A549 treated with Mapracorat at 1 μM for 4 hours (cell line): ENCODE measurements around the gene HTR3C. TPM values are rescaled to one million over a fixed set of nuclear protein-coding genes. Genes with fewer than 3 reads are reported as not detected.

Source experiments
- total RNA-seq: library from RNA; stranded (reverse); fragments of 200-300 nt; extraction: Qiagen RNA extraction; gene quantifications from 5 replicates; pipeline ENCODE4 v1.2.3, GENCODE V29; 2022

Gene HTR3C, protein sequence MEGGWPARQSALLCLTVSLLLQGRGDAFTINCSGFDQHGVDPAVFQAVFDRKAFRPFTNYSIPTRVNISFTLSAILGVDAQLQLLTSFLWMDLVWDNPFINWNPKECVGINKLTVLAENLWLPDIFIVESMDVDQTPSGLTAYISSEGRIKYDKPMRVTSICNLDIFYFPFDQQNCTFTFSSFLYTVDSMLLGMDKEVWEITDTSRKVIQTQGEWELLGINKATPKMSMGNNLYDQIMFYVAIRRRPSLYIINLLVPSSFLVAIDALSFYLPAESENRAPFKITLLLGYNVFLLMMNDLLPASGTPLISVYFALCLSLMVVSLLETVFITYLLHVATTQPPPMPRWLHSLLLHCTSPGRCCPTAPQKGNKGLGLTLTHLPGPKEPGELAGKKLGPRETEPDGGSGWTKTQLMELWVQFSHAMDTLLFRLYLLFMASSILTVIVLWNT
- not detected in 5 replicates for total RNA-seq

DNA sequence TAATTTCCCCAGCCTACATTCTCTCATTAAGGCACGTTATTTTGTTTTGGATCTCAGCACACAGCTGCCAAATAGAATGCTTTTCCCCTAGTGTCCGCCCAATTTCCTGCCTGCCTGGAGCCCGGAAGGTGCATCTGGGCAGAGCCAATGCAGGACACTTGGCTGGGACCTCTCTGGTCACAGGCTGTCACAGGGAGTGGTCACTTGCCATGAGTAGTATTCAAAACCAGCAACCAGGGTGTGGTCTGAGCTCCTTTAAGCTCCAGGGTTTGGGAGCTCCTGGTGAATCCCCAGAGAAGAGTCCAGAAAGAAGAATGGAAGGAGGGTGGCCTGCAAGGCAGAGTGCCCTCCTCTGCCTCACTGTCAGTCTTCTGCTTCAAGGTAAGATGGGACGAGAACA, at the start of gene HTR3C:
Gene HTR3C, plus strand, starts transcription at position 281 of the 400 bp plus-strand sequence. Its CDS starts 34 bp downstream, at position 315.

DNA sequence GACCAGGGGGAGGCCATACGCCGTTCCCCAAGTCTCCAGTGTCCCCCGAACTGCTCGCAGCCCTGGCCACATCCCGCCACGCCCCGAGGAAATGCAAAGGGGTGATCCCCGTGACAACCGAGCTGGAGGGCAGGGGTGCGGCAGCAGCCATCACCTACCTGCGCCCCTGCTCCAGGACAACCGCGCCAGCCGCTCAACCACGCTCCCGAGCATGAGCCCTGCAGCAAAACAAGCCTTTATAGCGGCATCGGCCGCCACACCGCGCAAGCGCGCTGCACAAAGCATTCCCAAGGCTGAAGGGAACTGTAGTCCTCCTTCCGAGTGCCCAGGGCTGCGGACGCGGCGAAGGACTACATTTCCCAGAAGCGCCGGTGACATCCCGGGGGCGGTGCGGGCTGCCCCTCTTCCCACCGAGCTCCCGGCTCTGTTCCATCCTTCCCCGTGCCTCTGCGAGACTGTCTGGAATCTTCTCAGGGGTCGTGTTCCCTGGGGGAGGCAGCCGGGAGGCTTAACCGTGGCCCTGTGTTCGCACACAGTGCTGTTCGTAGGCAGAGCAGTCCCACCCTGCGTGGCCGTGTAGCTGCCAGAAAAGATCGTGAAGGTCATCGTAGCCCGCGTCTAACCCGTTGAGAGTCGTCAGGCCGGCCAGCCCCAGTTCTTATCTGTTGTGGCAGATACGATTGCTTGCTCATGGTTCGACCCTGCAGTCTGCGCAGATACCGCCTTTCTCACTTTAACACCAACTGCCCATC, 35.0 kb upstream of the HTR3C start, which contains the start of gene ABCC5:
Gene ABCC5, minus strand, starts transcription at position 213 of the 752 bp plus-strand sequence. CDS start 3,492 bp downstream, outside the sequence.

DNA sequence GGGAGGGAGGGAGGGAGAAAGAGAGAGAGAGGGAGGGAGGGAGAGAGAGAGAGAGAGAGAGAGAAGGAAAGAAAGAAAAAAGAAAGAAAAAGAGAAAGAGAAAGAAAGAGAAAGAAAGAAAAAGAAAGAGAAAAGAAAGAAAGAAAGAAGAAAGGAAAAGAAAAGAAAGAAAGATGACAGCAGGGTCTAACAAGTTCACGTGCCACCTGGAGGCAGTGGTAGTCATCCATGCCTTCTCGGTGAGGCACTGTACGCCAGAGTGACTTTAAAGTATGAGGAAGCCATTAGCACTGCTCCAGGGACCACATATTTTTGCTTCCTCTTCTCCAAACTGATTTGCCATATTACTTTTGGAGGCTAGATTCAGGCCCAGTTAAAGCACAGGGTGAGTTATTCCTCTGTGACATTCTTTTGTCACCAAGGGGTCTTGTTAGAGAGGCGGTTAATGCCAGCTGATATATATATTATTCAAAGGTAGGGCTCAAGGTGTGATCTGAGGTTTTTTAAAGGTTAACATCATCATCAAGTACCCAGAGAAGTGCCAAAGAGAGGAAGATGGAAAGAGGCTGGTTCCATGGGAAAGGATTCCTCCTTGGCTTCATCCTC, 21.6 kb upstream of the HTR3C start, which contains the start of gene HTR3D:
Gene HTR3D, plus strand, starts transcription at position 556 of the 606 bp plus-strand sequence. Its CDS starts 0 bp downstream, at position 556.

GRCh38 chr3:184096811-184097383, 44.0 kb downstream of the HTR3C start, which contains the start of gene HTR3E:
Gene HTR3E, plus strand, starts transcription at chr3:184097064. Its CDS starts 466 bp downstream, at chr3:184097530.

Other genes with a start within 250 kb of the HTR3C start
- 3.6 to 7.8 TPM (median 7.2 TPM) in 5 replicates for gene MAP6D1, start 227.5 kb upstream of the HTR3C start, total RNA-seq
- gene PARL, start 168.2 kb upstream of the HTR3C start, total RNA-seq, result 61.7 to 71.7 TPM (median 64.6 TPM) in 5 replicates
- gene ABCC5, start 35.2 kb upstream of the HTR3C start, total RNA-seq, result 12.4 to 17.3 TPM (median 15.4 TPM) in 5 replicates
- not detected in 5 replicates for gene HTR3D, start 21.3 kb upstream of the HTR3C start, total RNA-seq
- gene HTR3E, start 44.0 kb downstream of the HTR3C start, total RNA-seq, result not detected in 5 replicates
- 25.3 to 30.3 TPM (median 28.3 TPM) in 5 replicates for gene EIF2B5, start 82.3 kb downstream of the HTR3C start, total RNA-seq
- 17.9 to 27.2 TPM (median 23.7 TPM) in 5 replicates for gene DVL3, start 102.3 kb downstream of the HTR3C start, total RNA-seq
- gene AP2M1, start 121.8 kb downstream of the HTR3C start, total RNA-seq, result 296 to 311 TPM (median 303 TPM) in 5 replicates
- gene ABCF3, start 133.2 kb downstream of the HTR3C start, total RNA-seq, result 28.9 to 38.9 TPM (median 34.0 TPM) in 5 replicates
- 0.21 to 0.60 TPM (median 0.34 TPM) in 5 replicates for gene VWA5B2, start 176.5 kb downstream of the HTR3C start, total RNA-seq
- 62.0 to 84.4 TPM (median 69.1 TPM) in 5 replicates for gene ALG3, start 195.9 kb downstream of the HTR3C start, total RNA-seq
- 9.6 to 13.2 TPM (median 11.4 TPM) in 5 replicates for gene EEF1AKMT4, start 196.6 kb downstream of the HTR3C start, total RNA-seq
- 0.86 to 1.9 TPM (median 1.6 TPM) in 5 replicates for gene CAMK2N2, start 208.5 kb downstream of the HTR3C start, total RNA-seq
- gene ECE2, start 223.0 kb downstream of the HTR3C start, total RNA-seq, result not detected in 5 replicates
- 298 to 372 TPM (median 303 TPM) in 5 replicates for gene PSMD2, start 246.2 kb downstream of the HTR3C start, total RNA-seq